ENCODE measurements around the gene SLC43A3.

The SLC43A3 gene

GRCh38 chr11:57396744-57397143 lies 30.2 kb downstream of the SLC43A3 start:
- no peaks in the 10 kb centered on the region for H3K27me3 ChIP-seq (ENCODE audit: control insufficient read depth, low read length)
- no peak overlapping the region for H3K4me3 ChIP-seq (ENCODE audit: low read length)
- no peaks in the 10 kb centered on the region for H3K79me2 ChIP-seq (ENCODE audit: control insufficient read depth, low read length)
- 0 out of 2 replicates have a peak, but pooled peaks cover 3% of the 10 kb centered on the region for H4K20me1 ChIP-seq (ENCODE audit: control insufficient read depth, insufficient read depth, low read depth, low read length)
- TF ChIP-seq EZH2phosphoT487 (IDR thresholded peaks at IDR 0.05; ENCODE audit: borderline replicate concordance, low read length) = no peak
- no peak for TF ChIP-seq CTCF (IDR thresholded peaks at IDR 0.05; ENCODE audit: low read depth, low read length, poor library complexity, severe bottlenecking)
- H3K9me2 ChIP-seq (replicated peaks; ENCODE audit: control insufficient read depth, low read length) = no peaks in the 10 kb centered on the region
- no peaks in the 10 kb centered on the region for H3F3A ChIP-seq (ENCODE audit: control insufficient read depth, insufficient read depth)
- no peaks in the 10 kb centered on the region for H3K9me3 ChIP-seq (ENCODE audit: control insufficient read depth, insufficient read depth, low read length)
- H3K4me2 ChIP-seq (ENCODE audit: low read length) = no peak overlapping the region
- no peak overlapping the region for H3K27ac ChIP-seq (ENCODE audit: low read depth, low read length)
- no peaks in the 10 kb centered on the region for H3K36me3 ChIP-seq (ENCODE audit: control insufficient read depth, low read length)
- no peaks in the 10 kb centered on the region for H3K4me1 ChIP-seq (ENCODE audit: control insufficient read depth, low read length)

- Histone ChIP-seq H3K27me3 (ENCODE audit: control insufficient read depth, low read length) (0 out of 2 replicates have a peak, but pooled peaks cover under 1% of the 10 kb centered on the region), H3K9me3 (ENCODE audit: control insufficient read depth, insufficient read depth, low read length) (no peaks in the 10 kb centered on the region), H4K20me1 (ENCODE audit: control insufficient read depth, insufficient read depth, low read depth, low read length) (no peaks in the 10 kb centered on the region), H3K4me1 (ENCODE audit: control insufficient read depth, low read length) (no peaks in the 10 kb centered on the region), H3F3A (ENCODE audit: control insufficient read depth, insufficient read depth) (no peaks in the 10 kb centered on the region), H3K9me2 (replicated peaks; ENCODE audit: control insufficient read depth, low read length) (no peaks in the 10 kb centered on the region), H3K36me3 (ENCODE audit: control insufficient read depth, low read length) (no peaks in the 10 kb centered on the region), H3K4me2 (ENCODE audit: low read length) (no peak overlapping the region), H3K27ac (ENCODE audit: low read depth, low read length) (no peak overlapping the region), H3K79me2 (ENCODE audit: control insufficient read depth, low read length) (no peaks in the 10 kb centered on the region), H3K4me3 (ENCODE audit: low read length) (no peak overlapping the region)
- TF ChIP-seq CTCF (IDR thresholded peaks at IDR 0.05; ENCODE audit: low read depth, low read length, poor library complexity, severe bottlenecking) = no peak
- no peak for TF ChIP-seq EZH2phosphoT487 (IDR thresholded peaks at IDR 0.05; ENCODE audit: borderline replicate concordance, low read length)
Measured at GRCh38 chr11:57395905-57396623, 30.9 kb downstream of the SLC43A3 start.

GRCh38 chr11:57394203-57394965 lies 32.5 kb downstream of the SLC43A3 start:
- H3K9me3 ChIP-seq (ENCODE audit: control insufficient read depth, insufficient read depth, low read length) = no peaks in the 10 kb centered on the region
- no peak overlapping the region for H3K27ac ChIP-seq (ENCODE audit: low read depth, low read length)
- no peak overlapping the region for H3K4me3 ChIP-seq (ENCODE audit: low read length)
- H3F3A ChIP-seq (ENCODE audit: control insufficient read depth, insufficient read depth) = no peaks in the 10 kb centered on the region
- H3K27me3 ChIP-seq (ENCODE audit: control insufficient read depth, low read length) = peaks cover 9% of the 10 kb centered on the region; the same call in 1 of the 2 replicates
- no peaks in the 10 kb centered on the region for H3K36me3 ChIP-seq (ENCODE audit: control insufficient read depth, low read length)
- no peak for TF ChIP-seq CTCF (IDR thresholded peaks at IDR 0.05; ENCODE audit: low read depth, low read length, poor library complexity, severe bottlenecking)
- no peak overlapping the region for H3K4me2 ChIP-seq (ENCODE audit: low read length)
- no peaks in the 10 kb centered on the region for H4K20me1 ChIP-seq (ENCODE audit: control insufficient read depth, insufficient read depth, low read depth, low read length)
- H3K4me1 ChIP-seq (ENCODE audit: control insufficient read depth, low read length) = no peaks in the 10 kb centered on the region
- H3K79me2 ChIP-seq (ENCODE audit: control insufficient read depth, low read length) = no peaks in the 10 kb centered on the region
- H3K9me2 ChIP-seq (replicated peaks; ENCODE audit: control insufficient read depth, low read length) = no peaks in the 10 kb centered on the region

All from DOHH2 (cell line).